ENCODE measurements around the gene FPR1. TPM values are rescaled to one million over a fixed set of nuclear protein-coding genes. Genes with fewer than 3 reads are reported as not detected.

The FPR1 gene
- total RNA-seq, 2 donors from 2014 or later: 0.77 to 5.6 TPM

DNA sequence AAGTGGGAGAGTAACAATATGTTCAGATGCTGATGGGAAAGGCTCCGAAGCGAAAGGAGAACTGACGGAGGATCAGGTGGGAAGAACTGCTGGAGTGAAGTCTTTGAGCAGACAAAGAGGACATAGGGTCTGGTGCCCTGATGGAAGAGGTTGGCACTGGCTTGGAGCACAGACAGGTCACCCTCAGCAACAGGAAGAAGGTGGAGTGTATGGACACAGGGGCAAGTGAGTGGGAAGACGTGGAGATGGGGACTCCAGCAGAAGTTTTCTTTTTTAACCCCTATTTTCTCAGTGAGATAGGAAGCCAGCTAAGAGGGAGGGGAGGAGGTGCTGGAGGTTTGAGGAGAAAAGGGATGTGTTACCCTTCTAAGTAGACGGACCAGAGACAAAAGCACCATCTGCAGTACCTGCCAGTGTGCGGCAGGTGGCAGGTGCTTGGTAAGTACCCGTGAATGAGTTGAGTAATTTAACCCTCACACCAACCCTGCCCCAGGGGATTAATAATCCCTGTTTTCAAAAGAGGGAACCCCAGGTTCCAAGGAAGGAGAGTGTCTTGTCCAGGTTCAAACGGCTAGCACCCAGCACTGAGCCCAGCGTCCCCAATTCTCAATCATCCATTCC lies 39.1 kb downstream of the FPR1 start:
- H3K36me3 ChIP-seq: no peaks in the 10 kb centered on the region
- intact Hi-C loops (cut with DNase I): no loop called here
- DNase-seq (ENCODE audit: low spot score): no peak
- H3K4me3 ChIP-seq: no peak overlapping the region
- no peak overlapping the region for H3K27ac ChIP-seq
- 38% methylated on average over 9 of the region's 9 CpGs for WGBS
- no peaks in the 10 kb centered on the region for H3K9me3 ChIP-seq
- H3K4me1 ChIP-seq (replicated peaks): no peaks in the 10 kb centered on the region
- peaks cover under 1% of the 10 kb centered on the region for H3K27me3 ChIP-seq (replicated peaks; ENCODE audit: insufficient read depth)
- TF ChIP-seq, protein P1, sequence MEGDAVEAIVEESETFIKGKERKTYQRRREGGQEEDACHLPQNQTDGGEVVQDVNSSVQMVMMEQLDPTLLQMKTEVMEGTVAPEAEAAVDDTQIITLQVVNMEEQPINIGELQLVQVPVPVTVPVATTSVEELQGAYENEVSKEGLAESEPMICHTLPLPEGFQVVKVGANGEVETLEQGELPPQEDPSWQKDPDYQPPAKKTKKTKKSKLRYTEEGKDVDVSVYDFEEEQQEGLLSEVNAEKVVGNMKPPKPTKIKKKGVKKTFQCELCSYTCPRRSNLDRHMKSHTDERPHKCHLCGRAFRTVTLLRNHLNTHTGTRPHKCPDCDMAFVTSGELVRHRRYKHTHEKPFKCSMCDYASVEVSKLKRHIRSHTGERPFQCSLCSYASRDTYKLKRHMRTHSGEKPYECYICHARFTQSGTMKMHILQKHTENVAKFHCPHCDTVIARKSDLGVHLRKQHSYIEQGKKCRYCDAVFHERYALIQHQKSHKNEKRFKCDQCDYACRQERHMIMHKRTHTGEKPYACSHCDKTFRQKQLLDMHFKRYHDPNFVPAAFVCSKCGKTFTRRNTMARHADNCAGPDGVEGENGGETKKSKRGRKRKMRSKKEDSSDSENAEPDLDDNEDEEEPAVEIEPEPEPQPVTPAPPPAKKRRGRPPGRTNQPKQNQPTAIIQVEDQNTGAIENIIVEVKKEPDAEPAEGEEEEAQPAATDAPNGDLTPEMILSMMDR (IDR thresholded peaks at IDR 0.05): peak in 3 of 4 experiments; percentile 39 to 63 (median 54)
- TF ChIP-seq POLR2A (IDR thresholded peaks at IDR 0.05) (no peak), POLR2AphosphoS5 (IDR thresholded peaks at IDR 0.05) (no peak)

DNA sequence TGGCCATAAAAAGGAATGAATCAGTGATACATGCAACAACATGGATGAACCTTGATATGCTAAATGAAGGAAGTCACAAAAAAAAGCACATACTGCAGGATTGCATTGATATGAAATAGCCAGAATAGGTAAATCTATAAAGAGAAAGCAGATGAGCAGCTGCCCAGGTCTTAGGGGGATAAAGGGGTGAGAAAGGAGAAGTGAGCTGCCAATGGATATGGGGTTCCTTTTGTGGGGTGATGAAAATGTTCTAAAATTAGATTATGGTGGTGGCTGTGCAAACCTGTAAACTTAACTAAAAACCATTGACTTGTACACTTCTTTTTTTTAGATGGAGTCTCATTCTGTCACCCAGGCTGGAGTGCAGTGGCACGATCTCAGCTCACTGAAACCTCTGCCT lies 40.0 kb downstream of the FPR1 start:
- no peak for TF ChIP-seq POLR2A (IDR thresholded peaks at IDR 0.05)
- Histone ChIP-seq H3K27ac (no peak overlapping the region), H3K36me3 (no peaks in the 10 kb centered on the region), H3K9me3 (no peaks in the 10 kb centered on the region), H3K4me1 (replicated peaks) (no peaks in the 10 kb centered on the region), H3K27me3 (replicated peaks; ENCODE audit: insufficient read depth) (no peaks in the 10 kb centered on the region), H3K4me3 (no peak overlapping the region)
- DNase-seq (ENCODE audit: low spot score): no peak
- intact Hi-C loops (cut with DNase I): no loop called here
- 80% methylated on average over 1 of the region's 1 CpG for WGBS

DNA sequence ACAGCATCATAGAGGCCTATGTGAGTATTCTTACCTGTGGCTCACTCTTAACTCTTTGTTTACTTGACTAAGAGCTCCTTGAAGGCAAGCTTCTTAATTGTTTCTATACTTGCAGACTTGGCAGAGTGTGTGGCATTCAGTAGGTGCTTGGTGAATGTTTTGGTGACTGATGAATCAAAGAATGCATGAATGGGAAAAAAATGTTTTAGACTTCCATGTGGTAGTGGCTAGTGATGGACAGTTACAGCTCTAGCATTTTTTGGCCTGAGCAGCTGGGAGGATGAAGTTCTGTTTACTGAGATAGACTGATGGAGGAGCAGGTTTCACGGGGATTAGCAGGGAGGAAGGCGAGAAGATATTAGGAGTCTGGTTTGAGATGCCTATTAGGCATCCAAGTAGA lies 41.5 kb downstream of the FPR1 start:
- no peak for DNase-seq (ENCODE audit: low spot score)
- no peak overlapping the region for H3K4me3 ChIP-seq
- no peak for TF ChIP-seq POLR2A (IDR thresholded peaks at IDR 0.05)
- TF ChIP-seq POLR2AphosphoS5 (IDR thresholded peaks at IDR 0.05): no peak
- TF ChIP-seq, protein P1 (IDR thresholded peaks at IDR 0.05): no peak
- no peaks in the 10 kb centered on the region for H3K9me3 ChIP-seq
- H3K27ac ChIP-seq: no peak overlapping the region
- intact Hi-C loops (cut with DNase I): no loop called here
- H3K27me3 ChIP-seq (replicated peaks; ENCODE audit: insufficient read depth): no peaks in the 10 kb centered on the region
- no peaks in the 10 kb centered on the region for H3K4me1 ChIP-seq (replicated peaks)
- 53% methylated on average over 2 of the region's 2 CpGs for WGBS
- no peaks in the 10 kb centered on the region for H3K36me3 ChIP-seq

DNA sequence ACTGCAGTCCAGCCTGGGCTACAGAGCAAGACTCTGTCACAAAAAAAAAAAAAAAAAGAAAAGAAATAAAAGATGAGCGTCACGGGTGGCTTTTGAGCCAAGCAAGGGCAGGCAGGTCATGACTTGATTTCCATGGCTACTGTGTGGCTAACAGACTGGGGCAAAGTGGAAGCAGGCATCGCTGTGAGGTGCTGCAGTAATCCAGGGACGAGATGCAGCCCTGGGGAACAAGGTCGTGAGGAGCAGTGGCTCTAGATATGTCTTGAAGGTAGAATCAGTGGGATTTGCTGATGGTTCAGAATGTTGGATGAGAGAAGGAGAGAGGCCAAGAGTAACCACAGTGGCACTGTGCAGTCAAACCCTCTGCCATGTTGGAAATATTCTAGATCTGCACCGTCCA lies 42.1 kb downstream of the FPR1 start:
- H3K27ac ChIP-seq: no peak overlapping the region
- TF ChIP-seq, protein P1 (IDR thresholded peaks at IDR 0.05): no peak
- TF ChIP-seq POLR2AphosphoS5 (IDR thresholded peaks at IDR 0.05): no peak
- TF ChIP-seq POLR2A (IDR thresholded peaks at IDR 0.05): no peak
- intact Hi-C loops (cut with DNase I): no loop called here

DNA sequence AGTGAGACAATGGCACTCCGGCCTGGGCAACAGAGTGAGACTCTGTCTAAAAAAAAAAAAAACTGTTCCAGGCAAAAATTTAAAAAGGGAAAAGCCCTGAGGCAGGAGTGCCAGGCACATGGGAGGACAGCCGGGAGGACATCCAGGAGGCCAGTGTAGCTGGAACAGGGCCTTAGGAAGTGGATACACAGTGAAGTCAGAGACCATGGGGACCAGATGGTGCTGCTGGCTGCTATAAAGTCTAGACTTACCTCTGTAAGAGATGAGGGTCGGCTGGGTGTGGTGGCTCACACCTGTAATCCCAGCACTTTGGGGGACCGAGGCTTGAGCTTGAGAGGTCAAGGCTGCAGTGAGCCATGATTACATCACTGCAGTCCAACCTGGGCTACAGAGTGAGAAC lies 42.9 kb downstream of the FPR1 start:
- Histone ChIP-seq H3K27me3 (replicated peaks; ENCODE audit: insufficient read depth) (no peaks in the 10 kb centered on the region), H3K27ac (no peak overlapping the region), H3K9me3 (no peaks in the 10 kb centered on the region), H3K36me3 (no peaks in the 10 kb centered on the region), H3K4me1 (replicated peaks) (no peaks in the 10 kb centered on the region), H3K4me3 (no peak overlapping the region)
- TF ChIP-seq, protein P1 (IDR thresholded peaks at IDR 0.05): no peak
- TF ChIP-seq POLR2AphosphoS5 (IDR thresholded peaks at IDR 0.05) (no peak), POLR2A (IDR thresholded peaks at IDR 0.05) (no peak)
- intact Hi-C loops (cut with DNase I): no loop called here
- WGBS: 80% methylated on average over 4 of the region's 4 CpGs
- DNase-seq (ENCODE audit: low spot score): no peak

More for the DNA sequence above, 42.1 kb downstream of the FPR1 start:
- no peaks in the 10 kb centered on the region for H3K27me3 ChIP-seq (replicated peaks; ENCODE audit: insufficient read depth)
- H3K36me3 ChIP-seq: no peaks in the 10 kb centered on the region
- no peak for DNase-seq (ENCODE audit: low spot score)
- WGBS: 61% methylated on average over 6 of the region's 6 CpGs
- no peak overlapping the region for H3K4me3 ChIP-seq
- no peaks in the 10 kb centered on the region for H3K4me1 ChIP-seq (replicated peaks)
- H3K9me3 ChIP-seq: no peaks in the 10 kb centered on the region
